Endothelial cell of umbilical vein (primary cell): ENCODE data around the gene SRRM5.

ENCODE experiments used
- CTCF ChIP-seq, 2 donors: IDR thresholded peaks; 1 replicate in 1 of 2; 2 replicates in 1 of 2; pipeline ENCODE4 v1.5.1; 2011; ENCODE audit warnings: low read length in 2 of 2, mild to moderate bottlenecking in 2 of 2, moderate library complexity in 2 of 2, control low read depth in 1 of 2, inconsistent platforms in 1 of 2, low read depth in 1 of 2; ENCODE audit not compliant: insufficient read depth in 1 of 2; ENCODE audit errors: extremely low read depth in 1 of 2
- JUN ChIP-seq: IDR thresholded peaks from 2 replicates; pipeline ENCODE4 v1.6.1; 2011; ENCODE audit warnings: borderline replicate concordance, low read depth; ENCODE audit not compliant: insufficient read length, insufficient read depth
- MYC ChIP-seq: IDR thresholded peaks from one replicate; pipeline ENCODE4 v1.6.1; 2011; ENCODE audit warnings: mild to moderate bottlenecking, low read depth, low read length
- POLR2A ChIP-seq: IDR thresholded peaks from 2 replicates; pipeline ENCODE4 v1.6.1; 2012; ENCODE audit warnings: low read depth, mild to moderate bottlenecking, control low read depth, low read length
- POLR2AphosphoS5 ChIP-seq: IDR thresholded peaks from 2 replicates; pipeline ENCODE4 v1.6.1; 2012; ENCODE audit warnings: low read depth, mild to moderate bottlenecking, control low read depth, low read length, moderate library complexity; ENCODE audit not compliant: insufficient read depth

- TF ChIP-seq JUN (no peak), CTCF (IDR thresholded peaks at IDR 0.05; ENCODE audit: extremely low read depth in 1 of 2, insufficient read depth in 1 of 2, low read depth in 1 of 2, low read length in 2 of 2) (no peak), POLR2A (no peak), POLR2AphosphoS5 (no peak), MYC (no peak)
Measured at GRCh38 chr19:43648633-43649032, 36.7 kb downstream of the SRRM5 start.
